ENCODE data around the gene TRIO.

The TRIO gene

DNA sequence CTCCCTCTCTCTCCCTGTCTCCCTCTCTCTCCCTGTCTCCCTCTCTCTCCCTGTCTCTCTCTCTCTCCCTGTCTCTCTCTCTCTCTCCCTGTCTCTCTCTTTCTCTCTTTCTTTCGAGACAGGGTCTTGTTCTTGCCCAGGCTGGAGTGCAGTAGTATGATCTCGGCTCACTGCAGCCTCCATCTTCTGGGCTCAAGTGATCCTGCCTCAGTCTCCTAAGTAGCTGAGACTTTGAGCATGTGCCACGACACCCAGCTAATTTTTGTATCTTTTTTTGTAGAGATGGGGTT lies 14.3 kb downstream of the TRIO start:
- Histone ChIP-seq H3K9me3 (replicated peaks in 1 of 2; ENCODE audit: control insufficient read depth in 2 of 2, insufficient read depth in 1 of 2, low read depth in 1 of 2, low read length in 2 of 2) (peaks cover 0 to 3% of the 10 kb centered on the region in 2 donors), H3K36me3 (replicated peaks in 1 of 2; ENCODE audit: control insufficient read depth in 2 of 2, insufficient read depth in 2 of 2, low read length in 2 of 2) (peaks cover 0 to 4% of the 10 kb centered on the region in 2 donors), H2BK12ac (ENCODE audit: low read length) (no peak overlapping the region), H3K4ac (ENCODE audit: low read length) (no peak overlapping the region), H3K27me3 (ENCODE audit: control insufficient read depth in 3 of 3, insufficient read depth in 3 of 3, low read depth in 1 of 3, low read length in 3 of 3) (no peaks in the 10 kb centered on the region), H3K79me1 (ENCODE audit: low read depth, low read length) (peaks cover 6% of the 10 kb centered on the region), H3K9ac (ENCODE audit: low read depth, low read length, poor library complexity) (no peak overlapping the region), H2BK5ac (ENCODE audit: low read length) (no peak overlapping the region), H3K23ac (ENCODE audit: low read depth, low read length, poor library complexity) (no peak overlapping the region), H2AFZ (ENCODE audit: low read length) (no peak overlapping the region), H3K18ac (ENCODE audit: low read length) (no peak overlapping the region), H3K4me2 (ENCODE audit: insufficient read depth, low read length, poor library complexity, severe bottlenecking) (no peak overlapping the region), H3K4me1 (ENCODE audit: control insufficient read depth in 2 of 2, insufficient read depth in 1 of 2, low read depth in 1 of 2, low read length in 2 of 2) (peaks cover 25 to 35% of the 10 kb centered on the region in 2 donors), H4K91ac (ENCODE audit: low read depth, low read length, poor library complexity) (no peak overlapping the region), H3K14ac (ENCODE audit: low read length) (no peak overlapping the region), H2BK15ac (ENCODE audit: low read length) (no peak overlapping the region), H4K8ac (ENCODE audit: low read depth, low read length) (no peak overlapping the region), H3K27ac (replicated peaks; ENCODE audit: low read length) (no peak overlapping the region), H2AK5ac (ENCODE audit: low read depth, low read length) (no peak overlapping the region), H3K4me3 (ENCODE audit: low read length in 2 of 2) (no peak overlapping the region), H2BK120ac (ENCODE audit: low read depth, low read length) (no peak overlapping the region)
- DNase-seq (ENCODE audit: low spot score) = no peak
- no CpG with 5 or more reads among the region's 3 CpGs for WGBS, 2 donors (ENCODE audit: extremely low coverage in 2 of 2, insufficient read length in 2 of 2, insufficient replicate concordance in 1 of 2)

GRCh38 chr5:14158890-14159666 lies 15.9 kb downstream of the TRIO start:
- Histone ChIP-seq H3K4me3 (ENCODE audit: low read length in 2 of 2) (no peak overlapping the region), H2AK5ac (ENCODE audit: low read depth, low read length) (no peak overlapping the region), H3K27ac (replicated peaks; ENCODE audit: low read length) (no peak overlapping the region), H3K9ac (ENCODE audit: low read depth, low read length, poor library complexity) (no peak overlapping the region), H3K4me2 (ENCODE audit: insufficient read depth, low read length, poor library complexity, severe bottlenecking) (no peak overlapping the region), H2BK120ac (ENCODE audit: low read depth, low read length) (no peak overlapping the region), H3K14ac (ENCODE audit: low read length) (no peak overlapping the region), H3K27me3 (ENCODE audit: control insufficient read depth in 3 of 3, insufficient read depth in 3 of 3, low read depth in 1 of 3, low read length in 3 of 3) (no peaks in the 10 kb centered on the region), H3K79me1 (ENCODE audit: low read depth, low read length) (peaks cover 6% of the 10 kb centered on the region), H4K8ac (ENCODE audit: low read depth, low read length) (no peak overlapping the region), H3K36me3 (replicated peaks in 1 of 2; ENCODE audit: control insufficient read depth in 2 of 2, insufficient read depth in 2 of 2, low read length in 2 of 2) (peaks cover 0 to 4% of the 10 kb centered on the region in 2 donors), H3K4ac (ENCODE audit: low read length) (no peak overlapping the region), H2AFZ (ENCODE audit: low read length) (no peak overlapping the region), H2BK5ac (ENCODE audit: low read length) (no peak overlapping the region), H3K23ac (ENCODE audit: low read depth, low read length, poor library complexity) (no peak overlapping the region), H2BK15ac (ENCODE audit: low read length) (no peak overlapping the region), H2BK12ac (ENCODE audit: low read length) (no peak overlapping the region), H3K4me1 (ENCODE audit: control insufficient read depth in 2 of 2, insufficient read depth in 1 of 2, low read depth in 1 of 2, low read length in 2 of 2) (peaks cover 14 to 23% of the 10 kb centered on the region in 2 donors), H3K9me3 (replicated peaks in 1 of 2; ENCODE audit: control insufficient read depth in 2 of 2, insufficient read depth in 1 of 2, low read depth in 1 of 2, low read length in 2 of 2) (peaks cover 0 to 13% of the 10 kb centered on the region in 2 donors), H4K91ac (ENCODE audit: low read depth, low read length, poor library complexity) (no peak overlapping the region), H3K18ac (ENCODE audit: low read length) (no peak overlapping the region)
- WGBS, 2 donors (ENCODE audit: extremely low coverage in 2 of 2, insufficient read length in 2 of 2, insufficient replicate concordance in 1 of 2) = no CpG with 5 or more reads among the region's 11 CpGs
- no peak for DNase-seq (ENCODE audit: low spot score)

GRCh38 chr5:14161825-14162556 lies 18.8 kb downstream of the TRIO start:
- Histone ChIP-seq H2BK120ac (ENCODE audit: low read depth, low read length) (no peak overlapping the region), H2AK5ac (ENCODE audit: low read depth, low read length) (no peak overlapping the region), H3K4me3 (ENCODE audit: low read length in 2 of 2) (no peak overlapping the region), H2BK5ac (ENCODE audit: low read length) (no peak overlapping the region), H4K91ac (ENCODE audit: low read depth, low read length, poor library complexity) (no peak overlapping the region), H3K27ac (replicated peaks; ENCODE audit: low read length) (no peak overlapping the region), H3K4me2 (ENCODE audit: insufficient read depth, low read length, poor library complexity, severe bottlenecking) (no peak overlapping the region), H2AFZ (ENCODE audit: low read length) (no peak overlapping the region), H3K23ac (ENCODE audit: low read depth, low read length, poor library complexity) (no peak overlapping the region), H3K27me3 (ENCODE audit: control insufficient read depth in 3 of 3, insufficient read depth in 3 of 3, low read depth in 1 of 3, low read length in 3 of 3) (no peaks in the 10 kb centered on the region), H2BK12ac (ENCODE audit: low read length) (no peak overlapping the region), H2BK15ac (ENCODE audit: low read length) (no peak overlapping the region), H3K18ac (ENCODE audit: low read length) (no peak overlapping the region), H3K9me3 (replicated peaks in 1 of 2; ENCODE audit: control insufficient read depth in 2 of 2, insufficient read depth in 1 of 2, low read depth in 1 of 2, low read length in 2 of 2) (peaks cover 2 to 23% of the 10 kb centered on the region in 2 donors), H3K14ac (ENCODE audit: low read length) (no peak overlapping the region), H3K79me1 (ENCODE audit: low read depth, low read length) (peaks cover 11% of the 10 kb centered on the region), H4K8ac (ENCODE audit: low read depth, low read length) (no peak overlapping the region), H3K36me3 (replicated peaks in 1 of 2; ENCODE audit: control insufficient read depth in 2 of 2, insufficient read depth in 2 of 2, low read length in 2 of 2) (peaks cover 0 to 4% of the 10 kb centered on the region in 2 donors), H3K4me1 (ENCODE audit: control insufficient read depth in 2 of 2, insufficient read depth in 1 of 2, low read depth in 1 of 2, low read length in 2 of 2) (peaks cover 9% of the 10 kb centered on the region in 2 donors), H3K4ac (ENCODE audit: low read length) (no peak overlapping the region), H3K9ac (ENCODE audit: low read depth, low read length, poor library complexity) (peak overlapping the region; percentile 46)
- DNase-seq (ENCODE audit: low spot score) = no peak
- no CpG with 5 or more reads among the region's 7 CpGs for WGBS, 2 donors (ENCODE audit: extremely low coverage in 2 of 2, insufficient read length in 2 of 2, insufficient replicate concordance in 1 of 2)

Measured in neuronal stem cell (in vitro differentiated cells).